ENCODE results near the gene EXOC7.

DNA sequence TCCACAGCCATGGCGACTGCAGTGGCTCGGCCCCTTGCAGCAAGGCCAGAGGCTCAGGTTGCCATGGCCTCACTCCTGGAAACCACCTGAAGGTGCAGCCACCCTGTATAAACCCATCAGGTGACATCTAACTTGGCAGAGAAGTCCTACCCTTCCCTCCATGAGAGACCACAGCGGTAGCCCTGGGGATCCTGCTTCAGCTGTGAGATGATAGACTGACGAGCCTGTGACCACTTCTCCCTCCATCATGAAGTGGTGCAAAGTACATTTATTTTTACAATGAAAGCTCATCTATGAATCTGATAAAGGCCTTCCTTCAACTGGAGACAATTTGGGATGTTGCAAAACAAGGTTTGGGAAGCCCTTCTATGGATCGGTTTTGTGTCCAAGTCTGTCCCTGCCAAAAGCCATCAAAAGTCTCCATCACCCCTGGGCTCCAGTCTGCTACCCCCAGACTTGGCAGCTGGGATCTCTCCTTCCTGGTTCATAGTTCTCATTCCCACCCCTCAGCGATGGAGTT, 22.8 kb downstream of the EXOC7 start:
- TF ChIP-seq POLR2A (IDR thresholded peaks at IDR 0.05) (no peak), POLR2AphosphoS5 (IDR thresholded peaks at IDR 0.05) (peak in 1 of 3 donors; percentile 2)
- TF ChIP-seq, protein P1, sequence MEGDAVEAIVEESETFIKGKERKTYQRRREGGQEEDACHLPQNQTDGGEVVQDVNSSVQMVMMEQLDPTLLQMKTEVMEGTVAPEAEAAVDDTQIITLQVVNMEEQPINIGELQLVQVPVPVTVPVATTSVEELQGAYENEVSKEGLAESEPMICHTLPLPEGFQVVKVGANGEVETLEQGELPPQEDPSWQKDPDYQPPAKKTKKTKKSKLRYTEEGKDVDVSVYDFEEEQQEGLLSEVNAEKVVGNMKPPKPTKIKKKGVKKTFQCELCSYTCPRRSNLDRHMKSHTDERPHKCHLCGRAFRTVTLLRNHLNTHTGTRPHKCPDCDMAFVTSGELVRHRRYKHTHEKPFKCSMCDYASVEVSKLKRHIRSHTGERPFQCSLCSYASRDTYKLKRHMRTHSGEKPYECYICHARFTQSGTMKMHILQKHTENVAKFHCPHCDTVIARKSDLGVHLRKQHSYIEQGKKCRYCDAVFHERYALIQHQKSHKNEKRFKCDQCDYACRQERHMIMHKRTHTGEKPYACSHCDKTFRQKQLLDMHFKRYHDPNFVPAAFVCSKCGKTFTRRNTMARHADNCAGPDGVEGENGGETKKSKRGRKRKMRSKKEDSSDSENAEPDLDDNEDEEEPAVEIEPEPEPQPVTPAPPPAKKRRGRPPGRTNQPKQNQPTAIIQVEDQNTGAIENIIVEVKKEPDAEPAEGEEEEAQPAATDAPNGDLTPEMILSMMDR (IDR thresholded peaks at IDR 0.05 in 8 of 11, conservative IDR thresholded peaks at IDR 0.05 in 3 of 11): no peak
